OCI-LY3 (cell line): ENCODE measurements around the gene AOC1.

Source experiments
- CTCF ChIP-seq: fragments of 200-600, 300-600 bp; sonication (generic); IDR thresholded peaks from 2 replicates; pipeline ENCODE4 v1.5.1; 2014; ENCODE audit warnings: antibody characterized with exemption, low read length, low read depth
- EZH2phosphoT487 ChIP-seq: fragments of 200-600 bp; shearing (Covaris generic); IDR thresholded peaks from 2 replicates; pipeline ENCODE4 v1.6.1; 2018; ENCODE audit warnings: antibody characterized with exemption, mixed run types, low read depth

DNA sequence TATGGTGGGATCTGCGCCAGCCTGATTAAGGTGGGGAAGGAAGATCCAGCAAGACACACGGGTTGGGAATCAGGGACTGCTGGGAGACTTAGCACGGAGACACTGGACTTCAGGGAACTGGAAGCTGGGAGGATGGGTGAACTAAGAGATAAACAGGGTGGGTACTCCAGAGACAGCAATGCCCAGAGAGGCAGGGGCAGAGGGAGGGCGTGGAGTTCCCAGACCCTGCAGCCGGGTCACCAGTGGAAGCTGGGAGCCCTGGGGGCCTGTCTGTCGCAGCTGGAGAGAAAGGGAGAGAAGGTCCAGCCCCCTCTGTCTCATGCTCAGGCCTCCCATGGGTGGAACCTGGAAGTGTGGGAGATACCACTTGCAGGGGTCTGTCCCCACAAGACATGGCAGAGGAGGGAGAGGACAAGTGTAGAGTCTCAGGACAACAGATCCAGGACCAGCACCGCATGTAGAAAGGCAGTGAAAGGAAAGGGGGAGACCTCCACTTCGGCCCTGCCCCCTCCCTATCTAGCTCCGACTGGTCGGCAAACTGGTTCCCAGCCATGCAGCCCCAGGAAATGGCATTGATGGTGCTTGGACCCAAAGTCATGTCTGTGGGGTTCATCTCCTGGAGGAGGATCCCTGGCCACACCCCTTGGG is 44.4 kb downstream of the AOC1 start:
- no peak for TF ChIP-seq EZH2phosphoT487
- no peak for TF ChIP-seq CTCF
